Neural cell (in vitro differentiated cells): Measurements from ENCODE around the gene PCDHA9. TPM values are rescaled to one million over a fixed set of nuclear protein-coding genes. Genes with fewer than 3 reads are reported as not detected.
"Not testable (repeated sequence)": the region's sequence is repeated elsewhere in the genome, so short reads cannot be mapped to it uniquely, and the experiment has no call there.

Experiments used
- H2AFZ ChIP-seq: fragments of 200-600, 300-800 bp; sonication (generic), shearing (Covaris generic); 2 replicates; pipeline ENCODE4 v1.6.0; 2014; ENCODE audit warnings: low read depth, mild to moderate bottlenecking, antibody characterized with exemption, low read length, moderate library complexity
- H3F3A ChIP-seq: fragments of 200-600 bp; shearing (Covaris generic); 2 replicates; pipeline ENCODE4 v1.6.1; 2016; ENCODE audit warnings: mild to moderate bottlenecking, moderate library complexity, mixed read lengths, antibody characterized with exemption, low read length; ENCODE audit not compliant: insufficient read depth, poor library complexity, severe bottlenecking
- H3K27ac ChIP-seq: fragments of 200-600, 300-800 bp; sonication (generic), shearing (Covaris generic); 2 replicates; pipeline ENCODE4 v1.5.1; 2014; ENCODE audit warnings: mild to moderate bottlenecking, low read length, moderate library complexity
- H3K27me3 ChIP-seq: fragments of 300-800, 200-600 bp; sonication (generic), shearing (Covaris generic); 2 replicates; pipeline ENCODE4 v1.6.0; 2014; ENCODE audit warnings: mild to moderate bottlenecking, low read depth, low read length, moderate library complexity; ENCODE audit not compliant: insufficient read depth
- H3K36me3 ChIP-seq: fragments of 300-800, 200-600 bp; sonication (generic), shearing (Covaris generic); 2 replicates; pipeline ENCODE4 v1.5.1; 2014; ENCODE audit warnings: mild to moderate bottlenecking, antibody characterized with exemption, low read length, moderate library complexity; ENCODE audit not compliant: insufficient read depth
- H3K4me2 ChIP-seq: fragments of 300-800, 200-600 bp; sonication (generic), shearing (Covaris generic); 2 replicates; pipeline ENCODE4 v1.6.0; 2014; ENCODE audit warnings: mild to moderate bottlenecking, low read length
- H3K4me3 ChIP-seq: fragments of 300-800, 200-600 bp; sonication (generic), shearing (Covaris generic); 2 replicates; pipeline ENCODE4 v1.5.1; 2014; ENCODE audit warnings: mild to moderate bottlenecking, low read length, moderate library complexity
- H3K79me2 ChIP-seq: fragments of 200-600 bp; shearing (Covaris generic); replicated peaks from 2 replicates; pipeline ENCODE4 v1.6.0; 2014; ENCODE audit warnings: mild to moderate bottlenecking, low read length, moderate library complexity; ENCODE audit not compliant: insufficient read depth
- H3K9ac ChIP-seq: fragments of 300-800, 200-600 bp; sonication (generic), shearing (Covaris generic); 2 replicates; pipeline ENCODE4 v1.6.1; 2016; ENCODE audit warnings: mild to moderate bottlenecking, low read length, mixed read lengths
- H3K9me2 ChIP-seq: fragments of 200-600 bp; shearing (Covaris generic); 2 replicates; pipeline ENCODE4 v1.6.1; 2016; ENCODE audit warnings: mild to moderate bottlenecking, low read length, mixed read lengths; ENCODE audit not compliant: insufficient read depth
- H3K9me3 ChIP-seq: fragments of 200-600, 300-800 bp; sonication (generic), shearing (Covaris generic); 2 replicates; pipeline ENCODE4 v1.6.1; 2016; ENCODE audit warnings: mild to moderate bottlenecking, mixed run types, low read length, moderate library complexity, mixed read lengths
- H4K20me1 ChIP-seq: fragments of 200-600 bp; shearing (Covaris generic); 2 replicates; pipeline ENCODE4 v1.6.1; 2016; ENCODE audit warnings: mild to moderate bottlenecking, mixed run types; ENCODE audit not compliant: insufficient read depth
- CTCF ChIP-seq: fragments of 450-650 bp; IDR thresholded peaks from 2 replicates; pipeline ENCODE4 v1.5.1; 2014; ENCODE audit warnings: antibody characterized with exemption, mild to moderate bottlenecking, moderate library complexity; ENCODE audit not compliant: poor library complexity, severe bottlenecking
- EP300 ChIP-seq: fragments of 450-650 bp; conservative IDR thresholded peaks from 2 replicates; pipeline ENCODE4 v1.6.1; 2014; ENCODE audit warnings: antibody characterized with exemption, mild to moderate bottlenecking, moderate library complexity; ENCODE audit not compliant: poor library complexity, severe bottlenecking
- EZH2 ChIP-seq: fragments of 200-600, 300-800 bp; shearing (Covaris generic), sonication (generic); IDR thresholded peaks from 2 replicates; pipeline ENCODE4 v1.6.1; 2014; ENCODE audit warnings: antibody characterized with exemption, low read length, borderline replicate concordance, mild to moderate bottlenecking; ENCODE audit not compliant: insufficient read depth, poor library complexity, severe bottlenecking
- MXI1 ChIP-seq: fragments of 450-650 bp; conservative IDR thresholded peaks from 2 replicates; pipeline ENCODE4 v1.6.1; 2014; ENCODE audit warnings: antibody characterized with exemption, mild to moderate bottlenecking; ENCODE audit not compliant: poor library complexity, severe bottlenecking
- POLR2AphosphoS5 ChIP-seq: IDR thresholded peaks from 2 replicates; pipeline ENCODE4 v1.6.1; 2012
- RAD21 ChIP-seq: fragments of 450-650 bp; conservative IDR thresholded peaks from 2 replicates; pipeline ENCODE4 v1.6.1; 2014; ENCODE audit warnings: antibody characterized with exemption, mild to moderate bottlenecking, moderate library complexity
- REST ChIP-seq: IDR thresholded peaks from 2 replicates; pipeline ENCODE4 v1.6.1; 2012; ENCODE audit warnings: borderline replicate concordance
- SMC3 ChIP-seq: fragments of 450-650 bp; conservative IDR thresholded peaks from 2 replicates; pipeline ENCODE4 v1.6.1; 2014; ENCODE audit warnings: antibody characterized with exemption, mild to moderate bottlenecking, moderate library complexity; ENCODE audit not compliant: poor library complexity
- TAF1 ChIP-seq: IDR thresholded peaks from 2 replicates; pipeline ENCODE4 v1.6.1; 2012; ENCODE audit warnings: low read depth
- polyA plus RNA-seq: library from polyadenylated mRNA; depleted of rRNA; stranded (reverse); fragments of >200 nt; gene quantifications from 2 replicates; pipeline ENCODE4 v1.2.3, GENCODE V29; 2014

Gene PCDHA9
- polyA plus RNA-seq, 1 donor from 2014 or later: 0.88 TPM

GRCh38 chr5:140801494-140801841 is 46.7 kb upstream of the PCDHA9 start:
- H3K9me3 ChIP-seq: peaks cover 49% of the 10 kb centered on the region
- H2AFZ ChIP-seq: no peak overlapping the region
- no peak overlapping the region for H3K4me3 ChIP-seq
- H3K36me3 ChIP-seq: peaks cover 30% of the 10 kb centered on the region
- H3F3A ChIP-seq: no peaks in the 10 kb centered on the region
- no peaks in the 10 kb centered on the region for H3K9me2 ChIP-seq
- H3K9ac ChIP-seq: no peak overlapping the region
- H4K20me1 ChIP-seq: no peaks in the 10 kb centered on the region
- TF ChIP-seq SMC3 (no peak), POLR2AphosphoS5 (no peak), CTCF (no peak), MXI1 (no peak), TAF1 (no peak), REST (no peak), RAD21 (no peak), EP300 (no peak)
- no peak overlapping the region for H3K27ac ChIP-seq
- peaks cover 24% of the 10 kb centered on the region for H3K79me2 ChIP-seq
- no peak overlapping the region for H3K4me2 ChIP-seq
- H3K27me3 ChIP-seq: no peaks in the 10 kb centered on the region

- H2AFZ ChIP-seq, H3K27me3 ChIP-seq, H3K4me3 ChIP-seq, H3K27ac ChIP-seq, H3K9me2 ChIP-seq, H3K4me2 ChIP-seq, H4K20me1 ChIP-seq, H3K9ac ChIP-seq, H3F3A ChIP-seq: not testable (repeated sequence)
- Histone ChIP-seq H3K9me3 (peaks cover 40% of the 10 kb centered on the region), H3K79me2 (peaks cover 22% of the 10 kb centered on the region), H3K36me3 (peaks cover 23% of the 10 kb centered on the region)
Measured at GRCh38 chr5:140802381-140802780, 45.8 kb upstream of the PCDHA9 start.

- Histone ChIP-seq H3K4me3 (peak overlapping the region; percentile 4), H3K9ac (no peak overlapping the region), H3K27ac (no peak overlapping the region), H3F3A (no peaks in the 10 kb centered on the region), H3K36me3 (peaks cover 23% of the 10 kb centered on the region), H3K79me2 (peaks cover 21% of the 10 kb centered on the region), H2AFZ (no peak overlapping the region), H4K20me1 (no peaks in the 10 kb centered on the region), H3K9me3 (peaks cover 35% of the 10 kb centered on the region), H3K9me2 (no peaks in the 10 kb centered on the region), H3K27me3 (no peaks in the 10 kb centered on the region), H3K4me2 (no peak overlapping the region)
- TF ChIP-seq CTCF (no peak), EP300 (no peak), POLR2AphosphoS5 (no peak), REST (no peak), MXI1 (no peak), SMC3 (no peak), EZH2 (no peak), RAD21 (no peak), TAF1 (no peak)
Measured at GRCh38 chr5:140802781-140803271, 45.4 kb upstream of the PCDHA9 start.
